Umbilical cord (tissue), 2 donors: ENCODE results near the gene HCN2. TPM values are rescaled to one million over a fixed set of nuclear protein-coding genes. Genes with fewer than 3 reads are reported as not detected.

Experiments
- DNase-seq: peaks from one replicate; pipeline ENCODE4 v3.0.0-alpha.2; 2015; ENCODE audit warnings: low spot score
- total RNA-seq: library from RNA; depleted of rRNA; stranded (reverse); fragments of >200 nt; gene quantifications from one replicate; pipeline ENCODE4 v1.2.3, GENCODE V29; 2014; ENCODE audit warnings: low replicate concordance; ENCODE audit not compliant: insufficient read depth

Gene HCN2
- total RNA-seq, 1 donor from 2014 or later = 2.4 TPM

GRCh38 chr19:570937-571565, 18.6 kb upstream of the HCN2 start:
- DNase-seq = peak; percentile 62

GRCh38 chr19:571566-571974, 18.1 kb upstream of the HCN2 start:
- DNase-seq = no peak

- peak; percentile 99 for DNase-seq
Measured at GRCh38 chr19:572140-572742, 17.4 kb upstream of the HCN2 start, which contains the start of gene BSG. Gene BSG, plus strand, starts transcription at chr19:572596. Its CDS starts 39 bp downstream, at chr19:572635.

- DNase-seq = peak; percentile 74
Measured at GRCh38 chr19:572743-573518, 16.8 kb upstream of the HCN2 start.

GRCh38 chr19:573519-573825, 16.2 kb upstream of the HCN2 start:
- no peak for DNase-seq

GRCh38 chr19:574658-575526, 14.8 kb upstream of the HCN2 start:
- DNase-seq = peak; percentile 51

- peak; percentile 26 for DNase-seq
Measured at GRCh38 chr19:575527-576506, 13.9 kb upstream of the HCN2 start.

- no peak for DNase-seq
Measured at GRCh38 chr19:576768-577438, 12.8 kb upstream of the HCN2 start.

- no peak for DNase-seq
Measured at GRCh38 chr19:577439-578392, 12.0 kb upstream of the HCN2 start.

- no peak for DNase-seq
Measured at GRCh38 chr19:579111-579841, 10.4 kb upstream of the HCN2 start.

- DNase-seq = no peak
Measured at GRCh38 chr19:579842-580155, 9.9 kb upstream of the HCN2 start.

GRCh38 chr19:580274-580835, 9.3 kb upstream of the HCN2 start:
- no peak for DNase-seq

- DNase-seq = no peak
Measured at GRCh38 chr19:581399-582111, 8.1 kb upstream of the HCN2 start.

- DNase-seq = no peak
Measured at GRCh38 chr19:582497-583197, 7.0 kb upstream of the HCN2 start.

- no peak for DNase-seq
Measured at GRCh38 chr19:583198-583967, 6.3 kb upstream of the HCN2 start.

GRCh38 chr19:583968-584239, 5.8 kb upstream of the HCN2 start:
- DNase-seq = no peak
